Measurements from ENCODE around the gene MYO9B.
"Not testable (repeated sequence)": the region's sequence is repeated elsewhere in the genome, so short reads cannot be mapped to it uniquely, and the experiment has no call there.

DNA sequence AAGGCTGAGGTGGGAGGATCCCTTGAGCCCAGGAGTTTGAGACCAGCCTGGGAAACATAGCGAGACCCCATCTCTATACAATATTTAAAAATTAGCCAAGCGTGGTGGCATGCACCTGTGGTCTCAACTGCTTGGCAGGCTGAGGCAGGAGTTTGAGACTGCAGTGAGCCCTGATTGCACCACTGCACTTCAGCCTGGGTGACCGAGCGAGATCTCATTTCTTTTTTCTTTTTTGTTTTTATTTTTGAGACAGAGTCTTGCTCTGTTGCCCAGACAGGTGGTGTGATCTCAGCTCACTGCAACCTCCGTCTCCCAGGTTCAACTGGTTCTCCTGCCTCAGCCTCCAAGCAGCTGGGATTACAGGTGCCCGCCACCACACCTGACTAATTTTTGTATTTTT is 116.2 kb downstream of the MYO9B start:
- not testable (repeated sequence) for TF ChIP-seq POLR2AphosphoS5 (IDR thresholded peaks at IDR 0.05; ENCODE audit: borderline replicate concordance, low read depth, low read length); EZH2 (IDR thresholded peaks at IDR 0.05); FOXP2 (optimal IDR thresholded peaks at IDR 0.05; ENCODE audit: control extremely low read depth, extremely low read length, insufficient read depth)
